Thoracic aorta (tissue), 2 donors: ENCODE results near the gene RAB13. TPM values are rescaled to one million over a fixed set of nuclear protein-coding genes. Genes with fewer than 3 reads are reported as not detected.
"Not testable (repeated sequence)": the region's sequence is repeated elsewhere in the genome, so short reads cannot be mapped to it uniquely, and the experiment has no call there.

ENCODE experiments used
- ATAC-seq: fragments of 150-250 bp; one replicate; pipeline ENCODE4 v1.8.0; 2017; ENCODE audit warnings: low read depth; ENCODE audit not compliant: insufficient number of reproducible peaks, low FRiP score
- DNase-seq: peaks from one replicate; pipeline ENCODE4 v3.0.0-alpha.2; 2020; ENCODE audit warnings: low spot score
- H3K27ac ChIP-seq, 2 donors: fragments of 200-600 bp; sonication (generic); 1 replicate in 1 of 2; 2 replicates in 1 of 2; pipeline ENCODE4 v1.5.1; 2016; ENCODE audit warnings: mild to moderate bottlenecking in 2 of 2, moderate library complexity in 2 of 2
- H3K27me3 ChIP-seq: fragments of 200-600 bp; sonication (generic); replicated peaks from 2 replicates; pipeline ENCODE4 v1.6.0; 2016; ENCODE audit warnings: mild to moderate bottlenecking; ENCODE audit not compliant: insufficient read depth
- H3K36me3 ChIP-seq: fragments of 200-600 bp; sonication (generic); one replicate; pipeline ENCODE4 v1.5.1; 2016
- H3K4me1 ChIP-seq, 2 donors: fragments of 200-600 bp; sonication (generic); 1 replicate in 1 of 2; 2 replicates in 1 of 2; pipeline versions ENCODE4 v1.5.1 to v1.6.0; 2016; ENCODE audit warnings: low read depth in 2 of 2, mild to moderate bottlenecking in 1 of 2; ENCODE audit not compliant: control insufficient read depth in 1 of 2
- H3K4me3 ChIP-seq: fragments of 200-600 bp; sonication (generic); 2 replicates; pipeline ENCODE4 v1.5.1; 2016; ENCODE audit warnings: mild to moderate bottlenecking
- H3K9me3 ChIP-seq: fragments of 200-600 bp; sonication (generic); 2 replicates; pipeline ENCODE4 v1.5.1; 2016
- CTCF ChIP-seq: fragments of 200-600 bp; sonication (generic); IDR thresholded peaks from one replicate; pipeline ENCODE4 v1.5.1; 2019; ENCODE audit warnings: antibody characterized with exemption
- total RNA-seq, 2 donors: library from RNA; depleted of rRNA; stranded (reverse); fragments of >200 nt; gene quantifications; one replicate each; pipeline versions ENCODE4 v1.1.0 to v1.2.3, GENCODE V29; 2016

The RAB13 gene
- total RNA-seq, 2 donors from 2014 or later, result 36.0 to 48.3 TPM

DNA sequence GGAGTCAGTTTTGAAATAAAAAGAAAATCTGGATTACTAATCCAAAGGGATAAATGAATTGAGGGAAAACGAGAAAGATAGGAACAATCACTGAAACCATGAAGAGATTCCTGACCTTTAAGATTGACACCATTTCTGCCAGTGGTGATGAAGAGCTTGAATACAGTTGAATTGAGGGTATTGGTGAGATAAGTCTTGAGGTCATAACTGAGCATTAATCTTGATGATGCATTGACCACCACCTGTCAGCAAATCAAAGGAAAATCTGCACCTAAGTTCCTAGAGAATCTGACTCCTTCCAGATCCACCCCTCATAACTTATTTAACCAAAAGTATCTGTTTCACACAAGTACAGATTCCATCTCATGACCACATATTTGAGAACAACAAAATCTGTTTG is 26.0 kb upstream of the RAB13 start:
- ATAC-seq, result no peak

DNA sequence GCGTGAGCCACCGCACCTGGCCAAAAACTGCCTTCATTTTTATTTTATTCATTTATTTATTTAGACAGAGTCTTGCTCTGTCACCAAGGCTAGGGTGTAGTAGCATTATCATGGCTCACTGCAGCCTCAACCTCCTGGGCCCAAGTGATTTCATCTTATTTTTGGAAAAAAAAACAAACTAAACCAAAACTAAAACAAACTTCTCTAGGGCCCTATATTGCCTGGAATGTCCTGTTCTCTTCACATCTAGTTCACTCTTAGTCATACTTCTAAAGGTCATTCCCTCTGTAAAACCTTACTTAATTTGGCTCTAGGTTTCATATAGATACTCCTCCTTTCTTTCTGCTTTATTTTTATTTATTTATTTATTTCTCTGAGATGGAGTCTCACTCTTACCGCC is 20.0 kb upstream of the RAB13 start:
- Histone ChIP-seq H3K4me1 (peaks cover 0 to 13% of the 10 kb centered on the region in 2 donors), H3K27ac (peak overlapping the region in 1 of 2 donors; percentile 27), H3K27me3 (no peaks in the 10 kb centered on the region), H3K36me3 (no peaks in the 10 kb centered on the region), H3K4me3 (no peak overlapping the region), H3K9me3 (no peaks in the 10 kb centered on the region)
- no peak for TF ChIP-seq CTCF
- peak; percentile 43 for ATAC-seq
- DNase-seq, result no peak

More for the DNA sequence above, 26.0 kb upstream of the RAB13 start:
- TF ChIP-seq CTCF, result no peak
- no peak for DNase-seq
- Histone ChIP-seq H3K36me3 (no peaks in the 10 kb centered on the region), H3K27ac (no peak overlapping the region), H3K4me3 (no peak overlapping the region), H3K4me1 (no peaks in the 10 kb centered on the region), H3K9me3 (no peaks in the 10 kb centered on the region), H3K27me3 (no peaks in the 10 kb centered on the region)

GRCh38 chr1:154000420-154000819 is 14.3 kb upstream of the RAB13 start:
- no peaks in the 10 kb centered on the region for H3K27me3 ChIP-seq
- no peaks in the 10 kb centered on the region for H3K9me3 ChIP-seq
- TF ChIP-seq CTCF, result no peak
- DNase-seq, result no peak
- H3K36me3 ChIP-seq, result no peaks in the 10 kb centered on the region
- ATAC-seq, result no peak
- H3K4me3 ChIP-seq, result no peak overlapping the region
- peaks cover 0 to 2% of the 10 kb centered on the region in 2 donors for H3K4me1 ChIP-seq
- no peak overlapping the region for H3K27ac ChIP-seq

- not testable (repeated sequence) for H3K4me3 ChIP-seq, H3K9me3 ChIP-seq, H3K27me3 ChIP-seq, ATAC-seq, DNase-seq, H3K27ac ChIP-seq
- H3K4me1 ChIP-seq, result peaks cover 9 to 17% of the 10 kb centered on the region in 2 donors
- peaks cover 21% of the 10 kb centered on the region for H3K36me3 ChIP-seq
Measured at GRCh38 chr1:153996882-153997281, 10.7 kb upstream of the RAB13 start.

GRCh38 chr1:153995640-153996039 is 9.5 kb upstream of the RAB13 start:
- ATAC-seq (no peak), DNase-seq (no peak)
- no peaks in the 10 kb centered on the region for H3K9me3 ChIP-seq
- H3K4me1 ChIP-seq, result peaks cover 12 to 24% of the 10 kb centered on the region in 2 donors
- H3K4me3 ChIP-seq, result no peak overlapping the region
- no peak for TF ChIP-seq CTCF
- H3K36me3 ChIP-seq, result peaks cover 23% of the 10 kb centered on the region
- H3K27ac ChIP-seq, result no peak overlapping the region
- H3K27me3 ChIP-seq, result no peaks in the 10 kb centered on the region

DNA sequence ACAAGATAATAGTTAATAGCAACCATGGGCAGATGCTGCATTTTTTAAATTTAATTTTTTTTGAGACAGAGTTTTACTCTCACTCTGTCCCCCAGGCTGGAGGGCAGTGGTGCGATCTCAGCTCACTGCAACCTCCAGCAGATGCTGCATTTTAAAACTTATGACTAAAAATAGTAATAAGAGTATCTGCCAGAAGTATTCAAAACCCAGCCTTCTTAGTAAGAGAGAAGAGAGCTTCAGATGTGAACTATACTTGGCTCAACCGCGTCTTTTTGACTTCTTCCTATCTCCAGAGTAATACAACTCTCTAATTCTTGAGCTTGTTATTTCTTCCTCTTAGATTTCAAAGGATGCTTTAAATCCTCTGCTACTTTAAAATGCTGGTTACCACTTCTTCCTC is 9.1 kb upstream of the RAB13 start:
- no peak for TF ChIP-seq CTCF
- Histone ChIP-seq H3K27me3 (no peaks in the 10 kb centered on the region), H3K4me1 (peaks cover 13 to 24% of the 10 kb centered on the region in 2 donors), H3K9me3 (no peaks in the 10 kb centered on the region), H3K4me3 (no peak overlapping the region), H3K27ac (no peak overlapping the region), H3K36me3 (peaks cover 23% of the 10 kb centered on the region)
- DNase-seq (no peak), ATAC-seq (no peak)
